GM23338 (cell line): ENCODE data around the gene HHATL. TPM values are rescaled to one million over a fixed set of nuclear protein-coding genes. Genes with fewer than 3 reads are reported as not detected.

Source experiments
- ATAC-seq: fragments of 200-7000 bp; cut with Tn5 transposase; 3 replicates; pipeline ENCODE4 v1.9.1; 2020
- DNase-seq: peaks from one replicate; pipeline ENCODE4 v3.0.0-alpha.2; 2015; ENCODE audit warnings: low spot score
- H2AFZ ChIP-seq: fragments of 200-600 bp; sonication (generic); 2 replicates; pipeline ENCODE4 v1.8.0; 2016; ENCODE audit warnings: antibody characterized with exemption, mild to moderate bottlenecking, moderate library complexity
- H3F3A ChIP-seq: fragments of 200-600 bp; sonication (generic); replicated peaks from 2 replicates; pipeline ENCODE4 v1.8.0; 2017; ENCODE audit warnings: antibody characterized with exemption, mixed run types, low read depth
- H3K27ac ChIP-seq: fragments of 200-600 bp; sonication (generic); 2 replicates; pipeline ENCODE4 v1.6.1; 2016; ENCODE audit warnings: low read depth
- H3K27me3 ChIP-seq: fragments of 200-600 bp; sonication (generic); 2 replicates; pipeline ENCODE4 v1.8.0; 2016; ENCODE audit warnings: mild to moderate bottlenecking, mixed run types, moderate library complexity; ENCODE audit not compliant: insufficient read depth
- H3K36me3 ChIP-seq: fragments of 200-600 bp; sonication (generic); 2 replicates; pipeline ENCODE4 v1.8.0; 2016; ENCODE audit warnings: mild to moderate bottlenecking; ENCODE audit not compliant: insufficient read depth
- H3K4me1 ChIP-seq: fragments of 200-600 bp; sonication (generic); 2 replicates; pipeline ENCODE4 v1.8.0; 2016; ENCODE audit warnings: mild to moderate bottlenecking, moderate library complexity; ENCODE audit not compliant: insufficient read depth
- H3K4me2 ChIP-seq: fragments of 200-600 bp; sonication (generic); 2 replicates; pipeline ENCODE4 v1.7.1; 2017; ENCODE audit warnings: mixed run types
- H3K4me3 ChIP-seq: fragments of 200-600 bp; sonication (generic); 2 replicates; pipeline ENCODE4 v1.6.1; 2016; ENCODE audit warnings: mixed run types
- H3K79me2 ChIP-seq: fragments of 200-600 bp; sonication (generic); replicated peaks from 2 replicates; pipeline ENCODE4 v1.8.0; 2017; ENCODE audit warnings: mild to moderate bottlenecking; ENCODE audit not compliant: insufficient read depth
- H3K9me2 ChIP-seq: fragments of 200-600 bp; sonication (generic); 2 replicates; pipeline ENCODE4 v1.8.0; 2017; ENCODE audit not compliant: insufficient read depth
- H4K20me1 ChIP-seq: fragments of 200-600 bp; sonication (generic); replicated peaks from 2 replicates; pipeline ENCODE4 v1.8.0; 2017; ENCODE audit warnings: mild to moderate bottlenecking; ENCODE audit not compliant: insufficient read depth
- H3K27ac Mint-ChIP-seq: 2 replicates; pipeline ENCODE4 v1.8.0; 2020; ENCODE audit warnings: inconsistent platforms, mild to moderate bottlenecking, moderate library complexity, mixed read lengths
- H3K27me3 Mint-ChIP-seq: 3 replicates; pipeline ENCODE4 v1.8.0; 2022; ENCODE audit warnings: low read depth, mild to moderate bottlenecking, moderate library complexity, mixed read lengths, inconsistent platforms; ENCODE audit not compliant: insufficient read depth, poor library complexity
- H3K36me3 Mint-ChIP-seq: 3 replicates; pipeline ENCODE4 v1.8.0; 2021; ENCODE audit warnings: low read depth, mild to moderate bottlenecking, inconsistent platforms, moderate library complexity, mixed read lengths
- H3K4me1 Mint-ChIP-seq: 3 replicates; pipeline ENCODE4 v1.8.0; 2020; ENCODE audit warnings: mild to moderate bottlenecking, inconsistent platforms, mixed read lengths
- H3K4me3 Mint-ChIP-seq: 3 replicates; pipeline ENCODE4 v1.8.0; 2021; ENCODE audit warnings: moderate library complexity, mild to moderate bottlenecking, inconsistent platforms, mixed read lengths
- H3K9me3 Mint-ChIP-seq: 3 replicates; pipeline ENCODE4 v1.8.0; 2020; ENCODE audit warnings: moderate library complexity, mild to moderate bottlenecking, inconsistent platforms, mixed read lengths
- CREB1 ChIP-seq: fragments of 250-450 bp; sonication (Bioruptor Pico); IDR thresholded peaks from 2 replicates; pipeline ENCODE4 v1.5.0; 2020; ENCODE audit warnings: low read depth, mild to moderate bottlenecking, moderate library complexity
- ETS1 ChIP-seq: IDR thresholded peaks from 2 replicates; pipeline ENCODE4 v1.6.1; 2016; ENCODE audit warnings: antibody characterized with exemption
- EZH2 ChIP-seq: fragments of 200-600 bp; sonication (generic); IDR thresholded peaks from one replicate; pipeline ENCODE4 v1.8.0; 2017; ENCODE audit warnings: antibody characterized with exemption, mild to moderate bottlenecking, low read depth; ENCODE audit not compliant: unreplicated experiment
- EZH2phosphoT487 ChIP-seq: fragments of 200-600 bp; sonication (generic); IDR thresholded peaks from one replicate; pipeline ENCODE4 v1.8.1; 2018; ENCODE audit warnings: antibody characterized with exemption; ENCODE audit not compliant: unreplicated experiment
- JUNB ChIP-seq: IDR thresholded peaks from one replicate; pipeline ENCODE4 v1.6.1; 2016; ENCODE audit warnings: antibody characterized with exemption; ENCODE audit not compliant: unreplicated experiment
- POLR2AphosphoS5 ChIP-seq: IDR thresholded peaks from 2 replicates; pipeline ENCODE4 v1.6.1; 2016; ENCODE audit warnings: antibody characterized with exemption, low read depth
- STAT1 ChIP-seq: IDR thresholded peaks from one replicate; pipeline ENCODE4 v1.6.1; 2016; ENCODE audit warnings: antibody characterized with exemption; ENCODE audit not compliant: unreplicated experiment
- ZNF114 ChIP-seq: fragments of 250-450 bp; sonication (Bioruptor Pico); IDR thresholded peaks from 2 replicates; pipeline ENCODE4 v1.5.0; 2020; ENCODE audit warnings: mild to moderate bottlenecking, moderate library complexity
- ZNF462 ChIP-seq: fragments of 250-450 bp; sonication (Bioruptor Pico); IDR thresholded peaks from 2 replicates; pipeline ENCODE4 v1.5.0; 2020; ENCODE audit warnings: mild to moderate bottlenecking, moderate library complexity
- polyA plus RNA-seq: library from polyadenylated mRNA; unstranded; fragments of >200 nt; fragmentation: Nextera tagmentation; extraction: Ambion mirVana; gene quantifications from 2 replicates; pipeline ENCODE4 v1.2.1, GENCODE V29; 2016
- total RNA-seq: library from RNA; depleted of rRNA; stranded (reverse); fragments of >200 nt; shearing (Covaris generic); gene quantifications from 2 replicates; pipeline ENCODE4 v1.2.3, GENCODE V29; 2014

The HHATL gene
- total and polyA plus RNA-seq, 2 experiments from 2014 or later, result not detected

- TF ChIP-seq ZNF462, result no peak
- TF ChIP-seq ZNF114 (CRISPR knock-in tag), result no peak
Measured at GRCh38 chr3:42682301-42683070, 20.1 kb downstream of the HHATL start (continued).

- Histone ChIP-seq H2AFZ (no peak overlapping the region), H3K4me3 (no peak overlapping the region), H3K4me1 (no peaks in the 10 kb centered on the region), H4K20me1 (no peaks in the 10 kb centered on the region), H3K27ac (no peak overlapping the region), H3K27me3 (no peaks in the 10 kb centered on the region), H3K36me3 (no peaks in the 10 kb centered on the region), H3K79me2 (no peaks in the 10 kb centered on the region), H3K9me2 (no peaks in the 10 kb centered on the region), H3K4me2 (no peak overlapping the region), H3F3A (no peaks in the 10 kb centered on the region)
- no peaks in the 10 kb centered on the region for H3K36me3 Mint-ChIP-seq
- H3K27me3 Mint-ChIP-seq, result peaks cover 4% of the 10 kb centered on the region
- H3K9me3 Mint-ChIP-seq, result peaks cover 4% of the 10 kb centered on the region; the same call in 1 of the 3 replicates
- H3K4me3 Mint-ChIP-seq, result no peak overlapping the region
- DNase-seq (no peak), ATAC-seq (no peak)
- H3K4me1 Mint-ChIP-seq, result peaks cover 2% of the 10 kb centered on the region; the same call in 2 of the 3 replicates
- no peak overlapping the region for H3K27ac Mint-ChIP-seq
- no peak for TF ChIP-seq CREB1
- TF ChIP-seq EZH2phosphoT487, result no peak
- no peak for TF ChIP-seq POLR2AphosphoS5
- no peak for TF ChIP-seq EZH2
- TF ChIP-seq JUNB, result no peak
- no peak for TF ChIP-seq ETS1
- TF ChIP-seq STAT1, result no peak
Measured at GRCh38 chr3:42681361-42682038, 21.1 kb downstream of the HHATL start.
